H1 (cell line): ENCODE measurements around the gene EIF2B2. TPM values are rescaled to one million over a fixed set of nuclear protein-coding genes. Genes with fewer than 3 reads are reported as not detected.

Source experiments
- ASH2L ChIP-seq: fragments of 200-600, 300-600 bp; sonication (generic); IDR thresholded peaks from one replicate; pipeline ENCODE4 v1.7.1; 2017; ENCODE audit warnings: low read length
- CEBPB ChIP-seq: IDR thresholded peaks from 2 replicates; pipeline ENCODE4 v1.6.1; 2012; ENCODE audit warnings: low read depth, low read length
- CHD1 ChIP-seq: IDR thresholded peaks from 2 replicates; pipeline ENCODE4 v1.6.1; 2012; ENCODE audit warnings: low read depth, low read length, improper control_type of control experiment
- CHD2 ChIP-seq: IDR thresholded peaks from 2 replicates; pipeline ENCODE4 v1.6.1; 2012; ENCODE audit warnings: low read length, improper control_type of control experiment
- GABPA ChIP-seq: IDR thresholded peaks from 2 replicates; pipeline ENCODE4 v1.6.1; 2011; ENCODE audit warnings: mild to moderate bottlenecking, low read length, moderate library complexity, borderline replicate concordance; ENCODE audit not compliant: insufficient read depth
- JUND ChIP-seq: IDR thresholded peaks from 2 replicates; pipeline ENCODE4 v1.6.1; 2011; ENCODE audit warnings: mild to moderate bottlenecking, improper control_type of control experiment, low read length
- KDM4A ChIP-seq: IDR thresholded peaks from one replicate; pipeline ENCODE4 v1.7.1; 2012; ENCODE audit warnings: low read depth, mild to moderate bottlenecking, moderate library complexity, low read length, inconsistent platforms; ENCODE audit not compliant: severe bottlenecking
- NRF1 ChIP-seq: IDR thresholded peaks from 2 replicates; pipeline ENCODE4 v1.6.1; 2011; ENCODE audit warnings: mild to moderate bottlenecking, low read depth, low read length, improper control_type of control experiment
- POU5F1 ChIP-seq: IDR thresholded peaks from 2 replicates; pipeline ENCODE4 v1.6.1; 2011; ENCODE audit warnings: low read depth, mild to moderate bottlenecking, low read length, moderate library complexity
- RBBP5 ChIP-seq: IDR thresholded peaks from 2 replicates; pipeline ENCODE4 v1.7.1; 2012; ENCODE audit warnings: low read depth, mild to moderate bottlenecking, inconsistent platforms, low read length, moderate library complexity, borderline replicate concordance
- RFX5 ChIP-seq: IDR thresholded peaks from 2 replicates; pipeline ENCODE4 v1.6.1; 2011; ENCODE audit warnings: low read depth, low read length, improper control_type of control experiment, borderline replicate concordance
- SAP30 ChIP-seq: fragments of 300-600 bp; sonication (generic); IDR thresholded peaks from 2 replicates; pipeline ENCODE4 v1.7.1; 2012; ENCODE audit warnings: low read length, moderate library complexity, mild to moderate bottlenecking, inconsistent platforms; ENCODE audit not compliant: insufficient read depth, insufficient replicate concordance
- SP2 ChIP-seq: IDR thresholded peaks from 2 replicates; pipeline ENCODE4 v1.6.1; 2012; ENCODE audit warnings: mild to moderate bottlenecking, low read length, inconsistent platforms
- SRF ChIP-seq: IDR thresholded peaks from 2 replicates; pipeline ENCODE4 v1.6.1; 2011; ENCODE audit warnings: mild to moderate bottlenecking, low read depth, low read length, moderate library complexity
- TCF12 ChIP-seq: IDR thresholded peaks from 2 replicates; pipeline ENCODE4 v1.6.1; 2011; ENCODE audit warnings: low read depth, mild to moderate bottlenecking, low read length
- TEAD4 ChIP-seq: IDR thresholded peaks from 2 replicates; pipeline ENCODE4 v1.6.1; 2012; ENCODE audit warnings: low read depth, low read length, inconsistent platforms, mixed read lengths
- polyA plus RNA-seq, 7 experiments: library from polyadenylated mRNA; depleted of rRNA in 3 of 7; stranded (reverse) in 5 of 7; unstranded in 2 of 7; fragments of >200 nt in 5 of 7; fragments of 200-250 nt in 2 of 7; gene quantifications; 1 replicate in 5 of 7; 2 replicates in 1 of 7; 4 replicates in 1 of 7; pipeline versions ENCODE4 v1.2.1 to v1.2.3, GENCODE V29; 2011 to 2013; ENCODE audit warnings: missing spikeins in 2 of 7, mixed read lengths in 2 of 7
- total RNA-seq: library from RNA; stranded (reverse); fragmentation: NEBNext Ultra II Directional; extraction: Animal tissue kit (Norgen Biotek cat#: 25700); gene quantifications from 2 replicates; pipeline ENCODE4 v1.2.1, GENCODE V29; 2021
- TF ChIP-seq, protein P1 (sequence below), 3 experiments: IDR thresholded peaks; 1 replicate in 2 of 3; 2 replicates in 1 of 3; pipeline versions ENCODE4 v1.5.1 to v1.6.1; 2011; ENCODE audit warnings: low read length in 3 of 3, mild to moderate bottlenecking in 3 of 3, inconsistent platforms in 2 of 3, low read depth in 1 of 3, moderate library complexity in 1 of 3; ENCODE audit not compliant: insufficient read depth in 1 of 3; ENCODE audit errors: control extremely low read depth in 1 of 3
- TF ChIP-seq, protein P2 (sequence below): IDR thresholded peaks from 2 replicates; pipeline ENCODE4 v1.6.1; 2012; ENCODE audit warnings: inconsistent platforms
- TF ChIP-seq, protein P3 (sequence below): IDR thresholded peaks from 2 replicates; pipeline ENCODE4 v1.6.1; 2012; ENCODE audit warnings: low read length, inconsistent platforms

The EIF2B2 gene
- total and polyA plus RNA-seq, 2 of the 8 experiments (the other 6 are each of a cell fraction or from before 2014, with no cell fraction given), result 42.6 to 79.9 TPM

DNA sequence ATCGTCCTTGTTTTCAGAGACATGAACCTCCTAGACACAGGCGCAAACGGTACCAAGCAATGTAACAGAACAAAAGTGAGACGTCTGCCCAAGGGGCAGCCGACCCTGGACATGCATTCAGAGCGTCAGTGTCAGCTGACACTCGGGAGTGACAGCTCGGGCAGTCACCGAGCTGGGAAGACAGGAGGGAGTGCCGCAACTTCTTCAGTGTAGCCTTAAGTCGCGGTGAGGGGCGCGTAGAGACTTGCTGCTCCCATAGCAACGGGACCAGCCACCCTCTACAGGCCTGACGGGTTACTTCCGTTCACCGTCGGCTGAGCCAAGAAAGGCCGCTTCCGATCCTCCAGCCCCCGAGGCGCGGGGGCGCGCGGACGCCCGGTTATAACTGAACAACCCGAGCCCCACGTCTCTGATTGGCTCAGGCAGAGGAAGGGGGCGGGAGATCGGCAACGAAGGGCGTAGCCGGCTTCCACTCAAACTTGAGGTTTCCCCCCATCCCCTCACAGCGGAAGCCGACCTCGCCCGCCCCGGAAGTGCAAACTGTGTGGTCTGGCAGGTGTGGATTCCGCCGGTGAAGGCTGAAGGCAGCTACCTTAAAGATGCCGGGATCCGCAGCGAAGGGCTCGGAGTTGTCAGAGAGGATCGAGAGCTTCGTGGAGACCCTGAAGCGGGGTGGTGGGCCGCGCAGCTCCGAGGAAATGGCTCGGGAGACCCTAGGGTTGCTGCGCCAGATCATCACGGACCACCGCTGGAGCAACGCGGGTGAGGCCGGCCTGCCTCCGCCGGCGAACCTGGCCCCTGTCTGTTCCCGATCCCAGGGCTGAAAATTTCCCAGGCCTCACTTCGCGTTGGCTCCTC, at the start of gene EIF2B2 (continued):
- TF ChIP-seq, protein P1, sequence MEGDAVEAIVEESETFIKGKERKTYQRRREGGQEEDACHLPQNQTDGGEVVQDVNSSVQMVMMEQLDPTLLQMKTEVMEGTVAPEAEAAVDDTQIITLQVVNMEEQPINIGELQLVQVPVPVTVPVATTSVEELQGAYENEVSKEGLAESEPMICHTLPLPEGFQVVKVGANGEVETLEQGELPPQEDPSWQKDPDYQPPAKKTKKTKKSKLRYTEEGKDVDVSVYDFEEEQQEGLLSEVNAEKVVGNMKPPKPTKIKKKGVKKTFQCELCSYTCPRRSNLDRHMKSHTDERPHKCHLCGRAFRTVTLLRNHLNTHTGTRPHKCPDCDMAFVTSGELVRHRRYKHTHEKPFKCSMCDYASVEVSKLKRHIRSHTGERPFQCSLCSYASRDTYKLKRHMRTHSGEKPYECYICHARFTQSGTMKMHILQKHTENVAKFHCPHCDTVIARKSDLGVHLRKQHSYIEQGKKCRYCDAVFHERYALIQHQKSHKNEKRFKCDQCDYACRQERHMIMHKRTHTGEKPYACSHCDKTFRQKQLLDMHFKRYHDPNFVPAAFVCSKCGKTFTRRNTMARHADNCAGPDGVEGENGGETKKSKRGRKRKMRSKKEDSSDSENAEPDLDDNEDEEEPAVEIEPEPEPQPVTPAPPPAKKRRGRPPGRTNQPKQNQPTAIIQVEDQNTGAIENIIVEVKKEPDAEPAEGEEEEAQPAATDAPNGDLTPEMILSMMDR (IDR thresholded peaks at IDR 0.05; ENCODE audit: control extremely low read depth in 1 of 3, insufficient read depth in 1 of 3, low read depth in 1 of 3, low read length in 3 of 3), result peak in 2 of 3 experiments; percentile 14 to 18; a peak in 2 of 4 replicates
- no peak for TF ChIP-seq POU5F1
- TF ChIP-seq SAP30, result peak; percentile 94
- no peak for TF ChIP-seq RBBP5
- TF ChIP-seq TEAD4, result peak; percentile 35; the same call in 1 of the 2 replicates
- 0 out of 2 replicates have a peak, but pooled peaks have one; percentile 20 for TF ChIP-seq JUND
- peak; percentile 60 for TF ChIP-seq ASH2L
- peak; percentile 88 for TF ChIP-seq KDM4A
- TF ChIP-seq CHD1, result no peak
- TF ChIP-seq SP2, result peak; percentile 59
- TF ChIP-seq, protein P2, sequence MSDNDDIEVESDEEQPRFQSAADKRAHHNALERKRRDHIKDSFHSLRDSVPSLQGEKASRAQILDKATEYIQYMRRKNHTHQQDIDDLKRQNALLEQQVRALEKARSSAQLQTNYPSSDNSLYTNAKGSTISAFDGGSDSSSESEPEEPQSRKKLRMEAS, result no peak; the same call in 1 of the 2 replicates
- peak; percentile 82 for TF ChIP-seq CHD2
- TF ChIP-seq NRF1, result no peak
- TF ChIP-seq, protein P3, sequence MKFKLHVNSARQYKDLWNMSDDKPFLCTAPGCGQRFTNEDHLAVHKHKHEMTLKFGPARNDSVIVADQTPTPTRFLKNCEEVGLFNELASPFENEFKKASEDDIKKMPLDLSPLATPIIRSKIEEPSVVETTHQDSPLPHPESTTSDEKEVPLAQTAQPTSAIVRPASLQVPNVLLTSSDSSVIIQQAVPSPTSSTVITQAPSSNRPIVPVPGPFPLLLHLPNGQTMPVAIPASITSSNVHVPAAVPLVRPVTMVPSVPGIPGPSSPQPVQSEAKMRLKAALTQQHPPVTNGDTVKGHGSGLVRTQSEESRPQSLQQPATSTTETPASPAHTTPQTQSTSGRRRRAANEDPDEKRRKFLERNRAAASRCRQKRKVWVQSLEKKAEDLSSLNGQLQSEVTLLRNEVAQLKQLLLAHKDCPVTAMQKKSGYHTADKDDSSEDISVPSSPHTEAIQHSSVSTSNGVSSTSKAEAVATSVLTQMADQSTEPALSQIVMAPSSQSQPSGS, result no peak
- TF ChIP-seq CEBPB, result 0 out of 2 replicates have a peak, but pooled peaks have one; percentile 25
- peak; percentile 52 for TF ChIP-seq SRF
- TF ChIP-seq TCF12, result 0 out of 2 replicates have a peak, but pooled peaks have one; percentile 4
- peak; percentile 89 for TF ChIP-seq GABPA
- TF ChIP-seq RFX5, result no peak
